Fibroblast of peridontal ligament (primary cell): Measurements from ENCODE around the gene CFAP251.
"Not testable (repeated sequence)": the region's sequence is repeated elsewhere in the genome, so short reads cannot be mapped to it uniquely, and the experiment has no call there.

Source experiments
- DNase-seq: peaks from one replicate; pipeline ENCODE4 v3.0.0-alpha.2; 2010; ENCODE audit errors: extremely low read depth

CFAP251 gene

GRCh38 chr12:121980191-121980891 lies 61.9 kb downstream of the CFAP251 start:
- DNase-seq: peak; percentile 50

- DNase-seq: no peak
These were observed 62.5 kb downstream of the CFAP251 start for GRCh38 chr12:121980892-121981272.

GRCh38 chr12:121981456-121981855 lies 63.1 kb downstream of the CFAP251 start:
- no peak for DNase-seq

GRCh38 chr12:121982950-121983349 lies 64.6 kb downstream of the CFAP251 start:
- no peak for DNase-seq

- DNase-seq: no peak
These were observed 65.3 kb downstream of the CFAP251 start for GRCh38 chr12:121983536-121984210.

GRCh38 chr12:121986489-121987245 lies 68.3 kb downstream of the CFAP251 start:
- DNase-seq: no peak

- DNase-seq: not testable (repeated sequence)
These were observed 70.1 kb downstream of the CFAP251 start for GRCh38 chr12:121988519-121988918.

GRCh38 chr12:121989276-121990113 lies 71.1 kb downstream of the CFAP251 start:
- no peak for DNase-seq

GRCh38 chr12:121990114-121990647 lies 71.8 kb downstream of the CFAP251 start:
- DNase-seq: no peak

GRCh38 chr12:121990692-121991603 lies 72.6 kb downstream of the CFAP251 start:
- peak; percentile 34 for DNase-seq

GRCh38 chr12:121992059-121992879 lies 73.9 kb downstream of the CFAP251 start:
- DNase-seq: peak; percentile 96

GRCh38 chr12:121996050-121996944 lies 77.9 kb downstream of the CFAP251 start:
- peak; percentile 22 for DNase-seq

GRCh38 chr12:121996945-121997612 lies 78.7 kb downstream of the CFAP251 start:
- DNase-seq: no peak

GRCh38 chr12:122001466-122002209 lies 83.2 kb downstream of the CFAP251 start:
- no peak for DNase-seq

- peak; percentile 36 for DNase-seq
These were observed 85.5 kb downstream of the CFAP251 start for GRCh38 chr12:122003651-122004611.

- DNase-seq: no peak
These were observed 86.3 kb downstream of the CFAP251 start for GRCh38 chr12:122004633-122005071.
